Thyroid gland (tissue), 4 donors: ENCODE measurements around the gene MYO1E. TPM values are rescaled to one million over a fixed set of nuclear protein-coding genes. Genes with fewer than 3 reads are reported as not detected.

Experiments used
- DNase-seq, 2 donors: peaks; one replicate each; pipeline ENCODE4 v3.0.0-alpha.2; 2019
- H3K27ac ChIP-seq, 3 donors: fragments of 200-600 bp; sonication (generic); 1 replicate in 2 of 3; 2 replicates in 1 of 3; pipeline ENCODE4 v1.5.1; 2016 to 2019; ENCODE audit warnings: mild to moderate bottlenecking in 1 of 3, moderate library complexity in 1 of 3
- H3K27me3 ChIP-seq: fragments of 200-600 bp; sonication (generic); one replicate; pipeline ENCODE4 v1.5.1; 2019
- H3K36me3 ChIP-seq, 2 donors: fragments of 200-600 bp; sonication (generic); one replicate each; pipeline ENCODE4 v1.5.1; 2016 to 2019
- H3K4me1 ChIP-seq, 2 donors: fragments of 200-600 bp; sonication (generic); one replicate each; pipeline ENCODE4 v1.5.1; 2017 to 2019
- H3K4me3 ChIP-seq, 3 donors: fragments of 200-600 bp; sonication (generic); replicated peaks in 1 of 3; 1 replicate in 2 of 3; 2 replicates in 1 of 3; pipeline ENCODE4 v1.5.1; 2016; ENCODE audit warnings: mild to moderate bottlenecking in 1 of 3
- H3K9me3 ChIP-seq: fragments of 200-600 bp; sonication (generic); one replicate; pipeline ENCODE4 v1.5.1; 2017
- CTCF ChIP-seq, 6 experiments: fragments of 200-600 bp in 3 of 6; fragments of 450-650 bp in 3 of 6; sonication (generic) in 3 of 6; IDR thresholded peaks; one replicate each; pipeline ENCODE4 v1.5.1; 2016 to 2019; ENCODE audit warnings: antibody characterized with exemption in 6 of 6, mild to moderate bottlenecking in 2 of 6, inconsistent platforms in 1 of 6, moderate library complexity in 1 of 6
- POLR2A ChIP-seq, 2 donors: fragments of 450-650 bp; IDR thresholded peaks; one replicate each; pipeline ENCODE4 v1.6.1; 2017; ENCODE audit warnings: antibody characterized with exemption in 2 of 2, mild to moderate bottlenecking in 2 of 2, moderate library complexity in 1 of 2
- WGBS, 2 donors: methylation state at CpG; one replicate each; pipeline ENCODE4 v1.1.5; 2017; 5-methylcytosine and 5-hydroxymethylcytosine counted together
- intact Hi-C: fragments of 100-400 bp; cut with DNase I; formaldehyde crosslinking; loops from one replicate; pipeline ENCODE4 v1.15.1; 2023
- total RNA-seq, 4 donors: library from RNA; depleted of rRNA; stranded (reverse); fragments of >200 nt; gene quantifications; one replicate each; pipeline ENCODE4 v1.2.3, GENCODE V29; 2016

MYO1E gene
- total RNA-seq, 4 donors from 2014 or later = 19.5 to 56.6 (median 34.6) TPM

GRCh38 chr15:59224474-59224873 lies 148.2 kb downstream of the MYO1E start:
- TF ChIP-seq CTCF (IDR thresholded peaks at IDR 0.05) (no peak), POLR2A (IDR thresholded peaks at IDR 0.05) (no peak)
- WGBS, 2 donors = 80 to 86% methylated on average over 6 to 7 of the region's 7 CpGs
- Histone ChIP-seq H3K36me3 (no peaks in the 10 kb centered on the region), H3K27ac (no peak overlapping the region), H3K4me3 (no peak overlapping the region), H3K9me3 (no peaks in the 10 kb centered on the region), H3K27me3 (no peaks in the 10 kb centered on the region), H3K4me1 (peaks cover 0 to 16% of the 10 kb centered on the region in 2 donors)
- intact Hi-C loops = no loop called here
- DNase-seq = peak; percentile 5 to 17

- no peaks in the 10 kb centered on the region for H3K27me3 ChIP-seq
- no peak overlapping the region for H3K27ac ChIP-seq
Measured at GRCh38 chr15:59223736-59224135, 148.9 kb downstream of the MYO1E start.

GRCh38 chr15:59222906-59223550 lies 149.6 kb downstream of the MYO1E start:
- TF ChIP-seq CTCF (IDR thresholded peaks at IDR 0.05) = no peak
- no peak for TF ChIP-seq POLR2A (IDR thresholded peaks at IDR 0.05)
- peak; percentile 8 to 28 for DNase-seq
- H3K27me3 ChIP-seq = no peaks in the 10 kb centered on the region
- H3K4me3 ChIP-seq = no peak overlapping the region
- intact Hi-C loops = no loop called here
- H3K4me1 ChIP-seq = peaks cover 0 to 16% of the 10 kb centered on the region in 2 donors
- 62 to 65% methylated on average over 11 of the region's 11 CpGs for WGBS, 2 donors
- no peak overlapping the region for H3K27ac ChIP-seq
- no peaks in the 10 kb centered on the region for H3K36me3 ChIP-seq
- no peaks in the 10 kb centered on the region for H3K9me3 ChIP-seq

More at GRCh38 chr15:59223736-59224135, 148.9 kb downstream of the MYO1E start:
- 75 to 80% methylated on average over 3 of the region's 3 CpGs for WGBS, 2 donors
- Histone ChIP-seq H3K36me3 (no peaks in the 10 kb centered on the region), H3K4me1 (peaks cover 0 to 16% of the 10 kb centered on the region in 2 donors), H3K4me3 (no peak overlapping the region), H3K9me3 (no peaks in the 10 kb centered on the region)
- intact Hi-C loops = no loop called here
- DNase-seq = peak in 1 of 2 donors; percentile 13
- no peak for TF ChIP-seq CTCF (IDR thresholded peaks at IDR 0.05)
- no peak for TF ChIP-seq POLR2A (IDR thresholded peaks at IDR 0.05)

GRCh38 chr15:59221511-59222505 lies 150.9 kb downstream of the MYO1E start:
- Histone ChIP-seq H3K4me3 (no peak overlapping the region), H3K9me3 (no peaks in the 10 kb centered on the region), H3K27ac (no peak overlapping the region), H3K4me1 (peaks cover 0 to 16% of the 10 kb centered on the region in 2 donors), H3K27me3 (no peaks in the 10 kb centered on the region), H3K36me3 (peaks cover 0 to 3% of the 10 kb centered on the region in 2 donors)
- TF ChIP-seq CTCF (IDR thresholded peaks at IDR 0.05) (no peak), POLR2A (IDR thresholded peaks at IDR 0.05) (no peak)
- DNase-seq = no peak
- intact Hi-C loops = no loop called here
- 87 to 88% methylated on average over 5 of the region's 5 CpGs for WGBS, 2 donors
